Activated naive CD8-positive, alpha-beta T cell treated with anti-CD3 and anti-CD28 coated beads, Interleukin-2, amount 10 ng/mL, durations not matched to agents 7 days and 5 days (primary cell): Measurements from ENCODE around the gene SHROOM3. TPM values are rescaled to one million over a fixed set of nuclear protein-coding genes. Genes with fewer than 3 reads are reported as not detected.
"Not testable (repeated sequence)": the region's sequence is repeated elsewhere in the genome, so short reads cannot be mapped to it uniquely, and the experiment has no call there.

ENCODE experiments used
- ATAC-seq: fragments of 150-1000 bp; cut with Tn5 transposase; one replicate; pipeline ENCODE4 v1.10.0; 2021; ENCODE audit warnings: low read depth, moderate library complexity
- POLR2A ChIA-PET: fragments of 350-600 bp; sonication (Branson Sonifier 250); formaldehyde crosslinking; loops from one replicate; lab custom pipeline; 2021; ENCODE audit warnings: antibody characterized with exemption; lab: Charles Lee
- DNase-seq: peaks from one replicate; pipeline ENCODE4 v3.0.0; 2021
- H3K27ac Mint-ChIP-seq: one replicate; pipeline ENCODE4 v1.8.0; 2022; ENCODE audit warnings: mild to moderate bottlenecking, mixed read lengths
- H3K27me3 Mint-ChIP-seq: one replicate; pipeline ENCODE4 v1.8.0; 2022; ENCODE audit warnings: mild to moderate bottlenecking, moderate library complexity, mixed read lengths
- H3K36me3 Mint-ChIP-seq: one replicate; pipeline ENCODE4 v1.8.0; 2021; ENCODE audit warnings: mild to moderate bottlenecking, mixed read lengths
- H3K4me1 Mint-ChIP-seq: one replicate; pipeline ENCODE4 v1.8.0; 2021; ENCODE audit warnings: mixed read lengths
- H3K4me3 Mint-ChIP-seq: one replicate; pipeline ENCODE4 v1.8.0; 2022; ENCODE audit warnings: mild to moderate bottlenecking, moderate library complexity, mixed read lengths
- H3K9me3 Mint-ChIP-seq: one replicate; pipeline ENCODE4 v1.8.0; 2021; ENCODE audit warnings: mixed read lengths
- total RNA-seq, 2 experiments: library from RNA; stranded (reverse); gene quantifications; one replicate each; pipeline ENCODE4 v1.2.3, GENCODE V29; 2021

SHROOM3 gene
- total RNA-seq, 2 experiments from 2014 or later, result not detected

DNA sequence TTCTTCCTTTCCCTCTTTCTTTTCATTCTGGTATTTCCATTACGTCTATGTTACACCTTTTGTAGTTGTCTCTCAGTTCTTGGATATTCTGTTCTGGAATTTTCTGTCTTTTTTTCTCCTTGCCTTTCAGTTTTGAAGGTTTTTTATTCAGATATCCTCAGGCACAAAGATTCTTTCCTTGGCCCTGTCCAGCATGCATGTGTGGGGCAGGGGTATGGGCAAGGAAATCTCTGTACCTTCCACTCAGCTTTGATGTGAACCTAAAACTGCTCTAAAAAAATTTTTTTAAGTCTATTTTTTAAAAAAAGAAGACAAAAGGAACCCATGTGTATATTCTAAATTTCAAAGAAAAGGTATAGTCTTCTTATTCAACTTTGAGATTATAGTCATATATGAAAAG, 282.4 kb downstream of the SHROOM3 start:
- Mint-ChIP-seq H3K27ac (no peak overlapping the region), H3K4me1 (peaks cover 4% of the 10 kb centered on the region), H3K9me3 (no peaks in the 10 kb centered on the region), H3K4me3 (no peak overlapping the region), H3K36me3 (no peaks in the 10 kb centered on the region), H3K27me3 (peaks cover 16% of the 10 kb centered on the region)
- ATAC-seq (no peak), DNase-seq (no peak)
- POLR2A ChIA-PET, result no interaction called here

DNA sequence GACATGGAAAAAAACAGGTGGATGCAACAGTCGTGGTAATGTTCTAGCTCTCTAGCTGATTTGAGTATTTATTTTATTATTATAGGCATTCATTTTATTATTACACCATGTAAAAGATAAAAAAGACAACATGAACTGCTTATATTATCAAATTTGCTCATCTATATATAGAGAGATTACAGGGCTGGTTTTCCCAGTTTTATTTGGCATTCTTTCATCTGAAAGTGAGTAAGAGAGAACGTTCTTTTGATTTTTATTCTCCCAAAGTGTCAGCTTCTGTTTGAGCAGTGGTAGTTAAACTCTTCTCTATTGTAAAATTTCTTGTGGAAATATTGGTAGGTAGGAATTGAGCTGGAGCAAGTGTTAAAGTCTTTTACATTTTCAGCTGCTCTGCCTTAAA, 283.0 kb downstream of the SHROOM3 start:
- POLR2A ChIA-PET, result no interaction called here
- ATAC-seq (no peak), DNase-seq (no peak)
- peaks cover 16% of the 10 kb centered on the region for H3K27me3 Mint-ChIP-seq
- H3K36me3 Mint-ChIP-seq, result no peaks in the 10 kb centered on the region
- peaks cover 4% of the 10 kb centered on the region for H3K4me1 Mint-ChIP-seq
- H3K4me3 Mint-ChIP-seq, result no peak overlapping the region
- no peaks in the 10 kb centered on the region for H3K9me3 Mint-ChIP-seq
- no peak overlapping the region for H3K27ac Mint-ChIP-seq

DNA sequence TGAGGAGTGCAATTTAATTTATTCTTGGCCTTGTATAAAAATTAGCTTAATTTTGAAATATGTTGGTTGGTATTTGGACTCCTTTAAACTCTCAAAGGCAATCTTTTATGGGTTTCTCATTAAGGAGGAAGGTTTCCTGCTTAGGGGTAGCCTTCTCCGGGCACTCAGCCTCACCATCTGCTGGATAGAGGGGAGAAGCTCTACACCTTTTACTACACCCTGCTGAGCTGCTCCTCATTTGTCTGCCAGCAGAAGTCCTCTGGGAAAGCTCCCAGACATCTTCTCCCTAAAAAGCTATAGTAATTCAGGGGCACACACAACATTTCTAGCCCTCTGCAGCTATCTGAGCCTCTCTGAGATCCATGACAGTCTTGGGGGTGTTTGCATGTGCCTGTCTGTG, 283.8 kb downstream of the SHROOM3 start:
- no peak overlapping the region for H3K4me3 Mint-ChIP-seq
- no peak overlapping the region for H3K27ac Mint-ChIP-seq
- H3K9me3 Mint-ChIP-seq, result no peaks in the 10 kb centered on the region
- POLR2A ChIA-PET, result no interaction called here
- DNase-seq (no peak), ATAC-seq (no peak)
- peaks cover 4% of the 10 kb centered on the region for H3K4me1 Mint-ChIP-seq
- peaks cover 14% of the 10 kb centered on the region for H3K27me3 Mint-ChIP-seq
- no peaks in the 10 kb centered on the region for H3K36me3 Mint-ChIP-seq

DNA sequence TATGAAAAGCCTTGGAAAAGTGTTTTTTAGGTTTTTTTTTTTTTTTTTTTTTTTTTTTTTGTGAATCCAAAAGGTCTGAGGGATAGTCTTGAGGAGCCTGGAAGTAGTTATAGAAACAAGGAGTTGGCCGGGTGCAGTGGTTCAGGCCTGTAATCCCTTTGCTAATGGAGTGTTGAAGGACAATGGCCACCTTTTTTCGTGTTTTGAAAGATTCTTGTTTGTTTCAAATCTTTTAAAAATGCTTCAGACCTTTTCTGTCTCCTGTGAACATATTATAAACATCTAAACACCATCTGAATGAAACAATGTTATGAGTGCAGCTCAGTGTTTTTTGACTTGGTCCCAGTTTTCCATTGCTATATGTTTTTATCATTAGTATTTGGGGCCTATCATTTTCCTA, 285.1 kb downstream of the SHROOM3 start:
- Mint-ChIP-seq H3K27me3 (peaks cover 14% of the 10 kb centered on the region), H3K4me3 (no peak overlapping the region), H3K4me1 (peaks cover 4% of the 10 kb centered on the region), H3K36me3 (no peaks in the 10 kb centered on the region), H3K27ac (no peak overlapping the region), H3K9me3 (no peaks in the 10 kb centered on the region)
- POLR2A ChIA-PET, result no interaction called here
- DNase-seq, result no peak
- no peak for ATAC-seq

DNA sequence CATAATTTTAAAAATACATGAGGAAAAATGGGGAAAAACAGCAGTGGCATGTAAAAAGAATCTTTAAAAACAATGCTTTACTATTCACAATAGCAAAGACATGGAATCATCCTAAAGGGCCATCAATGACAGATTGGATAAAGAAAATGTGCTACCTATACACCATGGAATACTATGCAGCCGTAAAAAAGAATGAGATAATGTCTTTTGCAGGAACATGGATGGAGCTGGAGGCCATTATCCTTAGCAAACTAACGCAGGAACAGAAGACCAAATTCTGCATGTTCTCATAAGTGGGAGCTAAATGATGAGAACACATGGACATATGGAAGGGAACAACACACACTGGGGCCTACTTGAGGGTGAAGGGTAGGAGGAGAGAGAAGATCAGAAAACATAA, 287.1 kb downstream of the SHROOM3 start:
- H3K4me3 Mint-ChIP-seq, H3K27me3 Mint-ChIP-seq, H3K4me1 Mint-ChIP-seq, H3K27ac Mint-ChIP-seq, ATAC-seq, H3K36me3 Mint-ChIP-seq, POLR2A ChIA-PET, H3K9me3 Mint-ChIP-seq, DNase-seq: not testable (repeated sequence)

DNA sequence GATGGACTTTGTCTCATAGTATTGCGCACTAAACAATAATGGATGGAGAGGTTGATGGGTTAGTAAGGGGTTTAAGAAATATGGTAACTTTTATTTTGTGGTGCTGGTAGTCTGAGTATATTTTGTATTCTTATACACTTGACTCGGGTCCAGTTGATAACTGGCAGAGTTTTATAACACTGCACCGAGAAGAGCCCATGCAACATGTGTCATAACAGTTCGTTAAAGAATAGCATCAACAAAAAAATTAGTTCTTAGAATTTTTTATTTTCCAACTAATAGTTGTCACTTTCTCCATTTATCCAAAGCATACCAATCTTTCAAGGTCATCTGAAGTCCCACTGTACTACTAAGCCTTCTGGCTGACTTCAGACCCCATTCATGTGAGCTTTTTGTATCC, 287.8 kb downstream of the SHROOM3 start:
- POLR2A ChIA-PET, result no interaction called here
- Mint-ChIP-seq H3K27ac (no peak overlapping the region), H3K4me1 (no peaks in the 10 kb centered on the region), H3K36me3 (no peaks in the 10 kb centered on the region), H3K27me3 (peaks cover 5% of the 10 kb centered on the region), H3K4me3 (no peak overlapping the region), H3K9me3 (no peaks in the 10 kb centered on the region)
- DNase-seq (no peak), ATAC-seq (no peak)

DNA sequence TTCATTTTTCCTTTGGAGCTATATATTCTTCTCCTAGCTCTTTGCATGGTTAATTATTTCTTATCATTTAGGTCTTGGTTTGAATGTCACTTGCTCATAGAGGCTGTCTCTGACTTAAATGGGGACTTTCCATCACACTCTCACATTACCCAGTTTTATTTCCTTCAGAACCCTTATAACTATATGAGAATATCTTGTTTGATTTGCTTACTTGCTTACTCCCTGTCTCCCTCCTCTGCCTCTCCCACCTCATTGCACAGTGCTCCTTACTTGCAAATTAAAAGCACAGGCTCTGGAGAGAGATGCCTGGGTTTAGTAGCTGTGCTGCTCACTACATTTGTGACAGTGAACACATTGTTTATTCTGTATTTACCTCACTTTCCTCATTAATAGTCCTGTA, 288.3 kb downstream of the SHROOM3 start:
- no peak overlapping the region for H3K4me3 Mint-ChIP-seq
- no peaks in the 10 kb centered on the region for H3K36me3 Mint-ChIP-seq
- H3K27me3 Mint-ChIP-seq, result peaks cover 5% of the 10 kb centered on the region
- ATAC-seq, result no peak
- H3K27ac Mint-ChIP-seq, result no peak overlapping the region
- no peaks in the 10 kb centered on the region for H3K9me3 Mint-ChIP-seq
- H3K4me1 Mint-ChIP-seq, result no peaks in the 10 kb centered on the region
- POLR2A ChIA-PET, result no interaction called here
- no peak for DNase-seq

DNA sequence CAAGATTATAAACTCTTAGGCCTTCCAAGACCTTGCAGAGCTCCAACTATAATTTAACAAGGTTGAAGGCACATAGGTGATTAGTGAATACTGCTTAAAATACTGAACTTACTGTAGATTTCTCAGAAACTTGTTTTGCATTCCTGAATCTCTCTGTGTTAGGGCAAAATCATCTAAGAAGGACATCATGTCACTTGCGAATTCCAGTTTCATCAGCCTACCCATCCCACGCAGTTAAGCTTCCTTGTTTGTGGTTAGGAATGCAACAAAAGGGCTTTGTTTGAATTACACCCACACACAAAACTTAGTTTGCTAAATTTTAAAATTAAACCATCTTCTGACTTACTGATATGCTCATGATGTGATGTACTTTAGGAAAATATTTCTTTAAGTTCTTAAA, 288.9 kb downstream of the SHROOM3 start:
- POLR2A ChIA-PET, result no interaction called here
- peaks cover 4% of the 10 kb centered on the region for H3K27me3 Mint-ChIP-seq

DNA sequence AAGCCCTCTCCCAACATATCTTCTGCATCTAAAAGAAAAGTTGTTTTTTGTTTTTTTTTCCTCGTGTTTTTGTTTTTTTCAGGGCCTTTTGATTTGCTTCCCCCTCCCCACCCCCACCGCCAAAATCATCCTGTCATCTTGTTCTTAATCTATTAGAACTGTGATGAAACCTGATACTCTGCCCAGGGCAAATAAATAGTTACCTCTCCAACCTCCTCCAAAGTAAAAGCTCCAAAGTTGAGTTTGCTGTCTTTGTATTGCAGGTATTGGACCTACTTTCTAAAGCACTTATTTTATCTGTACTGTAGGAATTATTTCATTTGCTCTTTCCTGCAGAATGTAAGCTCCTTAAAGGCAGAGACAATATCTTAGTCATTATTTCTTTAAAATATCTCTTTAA, 290.0 kb downstream of the SHROOM3 start:
- Mint-ChIP-seq H3K27me3 (peaks cover 7% of the 10 kb centered on the region), H3K4me3 (no peak overlapping the region), H3K9me3 (no peaks in the 10 kb centered on the region), H3K27ac (no peak overlapping the region), H3K4me1 (no peaks in the 10 kb centered on the region), H3K36me3 (no peaks in the 10 kb centered on the region)
- POLR2A ChIA-PET, result no interaction called here
- ATAC-seq (no peak), DNase-seq (no peak)

More for the DNA sequence above, 288.9 kb downstream of the SHROOM3 start:
- Mint-ChIP-seq H3K4me3 (no peak overlapping the region), H3K4me1 (no peaks in the 10 kb centered on the region), H3K27ac (no peak overlapping the region), H3K9me3 (no peaks in the 10 kb centered on the region), H3K36me3 (no peaks in the 10 kb centered on the region)
- ATAC-seq (no peak), DNase-seq (no peak)

DNA sequence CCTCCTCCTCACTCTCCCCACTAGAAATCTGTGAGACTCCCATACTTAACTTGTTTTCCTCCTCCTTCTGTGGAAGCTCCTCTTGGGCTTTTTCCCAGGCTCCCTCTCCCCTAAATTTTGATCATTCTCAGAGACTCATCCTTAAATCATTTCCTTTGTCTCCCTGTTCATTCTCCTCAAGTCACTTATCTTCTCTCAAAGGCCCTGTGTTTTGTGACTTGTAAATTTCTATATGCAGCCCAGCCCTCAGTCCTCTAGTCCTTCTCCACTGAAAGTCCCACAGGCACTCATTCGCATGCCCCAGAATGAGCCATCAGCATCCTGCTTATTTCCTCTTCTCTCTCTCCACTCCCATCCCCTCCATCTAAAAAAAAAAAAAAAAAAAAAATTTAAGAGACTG, 291.1 kb downstream of the SHROOM3 start:
- no peaks in the 10 kb centered on the region for H3K9me3 Mint-ChIP-seq
- H3K4me3 Mint-ChIP-seq, result no peak overlapping the region
- no peak overlapping the region for H3K27ac Mint-ChIP-seq
- ATAC-seq, result no peak
- POLR2A ChIA-PET, result no interaction called here
- H3K4me1 Mint-ChIP-seq, result no peaks in the 10 kb centered on the region
- no peaks in the 10 kb centered on the region for H3K36me3 Mint-ChIP-seq
- DNase-seq, result no peak
- H3K27me3 Mint-ChIP-seq, result peaks cover 10% of the 10 kb centered on the region

DNA sequence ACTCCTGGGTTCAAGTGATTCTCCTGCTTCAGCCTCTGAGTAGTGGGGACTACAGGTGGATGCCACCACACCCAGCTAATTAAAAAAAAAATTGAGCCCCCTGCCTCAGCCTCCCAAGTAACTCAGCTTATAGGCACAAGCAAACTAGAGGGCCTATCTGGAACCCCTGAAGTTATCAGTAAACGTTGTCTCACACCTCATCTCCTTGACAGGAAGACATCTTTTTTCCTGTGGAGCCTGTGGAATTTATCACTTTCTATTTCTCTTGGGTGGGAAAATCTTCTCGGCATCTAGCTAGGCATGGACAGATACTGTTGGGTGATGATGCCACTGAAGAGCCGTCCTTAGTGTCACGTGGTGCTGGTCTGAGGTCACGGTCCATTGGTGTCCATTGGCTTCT, 291.6 kb downstream of the SHROOM3 start:
- DNase-seq, result no peak
- ATAC-seq, result no peak
- Mint-ChIP-seq H3K27me3 (peaks cover 11% of the 10 kb centered on the region), H3K4me1 (no peaks in the 10 kb centered on the region), H3K4me3 (no peak overlapping the region), H3K36me3 (no peaks in the 10 kb centered on the region), H3K27ac (no peak overlapping the region), H3K9me3 (no peaks in the 10 kb centered on the region)
- POLR2A ChIA-PET, result no interaction called here

DNA sequence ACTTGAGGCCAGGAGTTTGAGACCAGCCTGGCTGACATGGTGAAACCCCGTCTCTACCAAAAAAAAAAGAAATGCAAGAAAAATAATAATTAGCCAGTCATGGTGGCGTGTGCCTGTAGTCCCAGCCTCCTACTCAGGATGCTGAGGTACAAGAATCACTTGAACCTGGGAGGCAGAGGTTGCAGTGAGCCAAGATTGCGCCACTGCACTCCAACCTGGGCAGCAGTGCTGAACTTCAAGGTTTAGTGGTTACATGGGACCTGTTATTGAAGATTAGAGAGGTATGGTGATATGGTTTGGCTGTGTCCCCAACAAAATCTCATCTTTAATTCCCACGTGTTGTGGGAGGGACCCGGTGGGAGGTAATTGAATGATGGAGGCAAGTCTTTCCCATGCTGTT, 292.9 kb downstream of the SHROOM3 start:
- H3K4me1 Mint-ChIP-seq, H3K9me3 Mint-ChIP-seq, ATAC-seq, H3K4me3 Mint-ChIP-seq, POLR2A ChIA-PET, H3K36me3 Mint-ChIP-seq, H3K27ac Mint-ChIP-seq, DNase-seq: not testable (repeated sequence)
- peaks cover 14% of the 10 kb centered on the region for H3K27me3 Mint-ChIP-seq

DNA sequence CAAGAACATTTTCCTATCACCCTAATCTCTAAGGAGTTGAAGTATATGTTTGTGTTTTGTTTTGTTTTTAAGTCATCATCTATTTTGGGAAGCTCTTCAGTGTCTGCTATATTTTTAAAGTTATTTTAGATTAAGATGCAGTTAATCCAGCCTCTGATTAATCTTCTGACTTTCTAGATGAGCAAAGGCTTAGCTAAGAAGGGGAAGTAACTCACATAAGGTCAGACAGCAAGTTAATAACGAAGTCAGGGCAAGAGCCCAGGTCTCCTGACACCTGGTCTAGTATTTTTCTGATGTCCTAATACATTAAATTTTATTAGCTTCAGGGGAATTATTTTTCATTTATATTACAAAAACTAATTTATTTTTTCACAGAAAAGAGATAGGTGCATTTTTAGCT, 294.4 kb downstream of the SHROOM3 start:
- Mint-ChIP-seq H3K9me3 (no peaks in the 10 kb centered on the region), H3K27me3 (peaks cover 18% of the 10 kb centered on the region), H3K4me3 (no peak overlapping the region), H3K36me3 (no peaks in the 10 kb centered on the region), H3K4me1 (no peaks in the 10 kb centered on the region), H3K27ac (no peak overlapping the region)
- ATAC-seq (no peak), DNase-seq (no peak)
- POLR2A ChIA-PET, result no interaction called here

DNA sequence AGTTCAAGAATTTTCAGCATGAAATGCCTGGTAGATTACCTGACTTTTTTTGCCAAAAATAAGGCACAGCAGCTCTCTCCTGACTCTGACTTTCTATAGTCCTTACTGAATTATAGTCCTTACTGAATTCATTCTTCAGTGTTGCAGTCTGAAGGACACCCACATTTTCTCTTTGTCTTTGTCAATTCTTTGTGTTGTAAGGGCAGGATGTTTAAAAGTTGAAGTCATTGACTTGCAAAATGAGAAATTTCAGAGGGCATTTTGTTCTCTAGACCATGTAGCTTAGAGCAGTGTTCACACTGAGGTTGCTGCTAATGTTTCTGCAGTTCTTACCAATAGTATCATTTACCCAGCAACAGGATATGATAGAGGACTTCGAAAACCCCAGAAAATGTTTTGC, 295.0 kb downstream of the SHROOM3 start:
- no peaks in the 10 kb centered on the region for H3K9me3 Mint-ChIP-seq
- H3K27me3 Mint-ChIP-seq, result peaks cover 18% of the 10 kb centered on the region
- no peak overlapping the region for H3K27ac Mint-ChIP-seq
- no peak overlapping the region for H3K4me3 Mint-ChIP-seq
- no peak for ATAC-seq
- H3K36me3 Mint-ChIP-seq, result no peaks in the 10 kb centered on the region
- DNase-seq, result no peak
- no peaks in the 10 kb centered on the region for H3K4me1 Mint-ChIP-seq
- POLR2A ChIA-PET, result no interaction called here

DNA sequence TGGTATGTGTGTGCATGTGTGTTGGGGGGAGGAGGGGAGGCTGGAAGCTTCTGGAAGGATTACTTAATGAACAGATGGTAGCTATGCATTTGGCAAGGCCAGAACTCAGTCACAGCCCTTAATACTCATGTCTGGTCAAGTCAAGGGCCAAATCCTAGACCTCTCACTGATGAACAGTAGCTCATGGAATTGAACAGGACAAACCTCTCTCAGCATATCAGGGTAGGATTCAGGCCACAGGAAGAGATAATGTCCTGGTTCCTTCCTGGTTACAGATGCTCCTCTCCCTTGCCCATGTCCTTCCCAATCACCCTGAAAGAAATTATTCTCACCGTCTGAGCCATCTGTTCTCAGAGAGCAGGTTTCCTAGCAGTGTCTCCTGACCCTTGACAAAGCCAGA, 297.2 kb downstream of the SHROOM3 start:
- no peak for DNase-seq
- peaks cover 22% of the 10 kb centered on the region for H3K27me3 Mint-ChIP-seq
- no peak overlapping the region for H3K4me3 Mint-ChIP-seq
- no peaks in the 10 kb centered on the region for H3K9me3 Mint-ChIP-seq
- no peak overlapping the region for H3K27ac Mint-ChIP-seq
- ATAC-seq, result no peak
- POLR2A ChIA-PET, result no interaction called here
- no peaks in the 10 kb centered on the region for H3K4me1 Mint-ChIP-seq
- no peaks in the 10 kb centered on the region for H3K36me3 Mint-ChIP-seq
